Measurements from ENCODE around the gene LRFN2.

The LRFN2 gene

GRCh38 chr6:40543776-40544175, 43.4 kb downstream of the LRFN2 start:
- no peak for DNase-seq (ENCODE audit: low spot score)

- no peak for DNase-seq (ENCODE audit: low spot score)
Measured at GRCh38 chr6:40543146-40543545, 44.0 kb downstream of the LRFN2 start.

GRCh38 chr6:40542175-40542764, 44.9 kb downstream of the LRFN2 start:
- DNase-seq (ENCODE audit: low spot score) = no peak

DNA sequence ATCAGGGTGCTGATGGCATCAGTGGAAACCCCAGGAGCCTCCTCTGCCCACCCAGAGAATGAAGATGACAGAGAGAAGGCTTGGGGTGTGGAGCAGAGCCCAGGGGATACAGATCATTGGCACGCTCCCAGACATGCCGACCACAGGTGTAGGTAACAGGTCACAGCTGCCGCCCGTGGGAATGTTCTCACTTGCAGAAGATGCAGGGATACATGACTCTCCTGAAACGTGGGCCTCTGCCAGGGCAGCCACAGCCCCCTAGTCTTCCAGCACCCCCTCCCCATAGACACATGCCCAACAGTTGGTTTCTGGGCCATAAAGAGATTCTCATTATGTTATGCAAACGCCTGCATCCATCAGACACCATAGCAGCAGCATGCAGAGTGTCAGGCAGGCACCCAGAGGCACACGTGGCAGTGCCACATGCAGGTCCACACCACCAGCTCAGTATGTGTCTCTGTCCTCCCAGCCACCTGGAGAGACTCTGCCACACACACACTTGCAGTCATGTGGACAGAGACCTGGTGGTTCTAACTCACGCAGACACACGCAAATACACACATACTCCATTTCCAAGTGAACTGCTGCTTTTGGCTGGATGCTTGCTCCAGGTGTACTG, 45.5 kb downstream of the LRFN2 start:
- no peak for DNase-seq (ENCODE audit: low spot score)

DNA sequence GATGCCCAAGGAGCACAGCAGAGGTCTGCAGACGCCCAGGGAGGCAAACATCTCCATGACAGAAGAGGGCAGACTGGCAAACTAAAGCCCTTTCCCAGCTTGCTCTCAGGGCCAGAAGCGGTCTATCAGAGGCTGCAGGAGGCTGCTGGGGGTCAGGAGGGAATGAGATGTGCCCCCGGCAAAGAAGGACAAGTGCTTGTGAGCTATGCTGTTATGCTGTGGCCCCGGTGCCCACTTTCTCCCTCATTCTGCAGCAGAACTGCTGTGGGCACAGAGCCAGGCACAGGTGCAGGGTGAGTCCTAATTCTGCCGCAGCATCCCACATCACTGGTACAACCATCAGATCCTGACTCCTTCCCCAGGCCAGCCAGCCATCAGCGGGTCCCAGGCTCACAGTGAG, 46.4 kb downstream of the LRFN2 start:
- DNase-seq (ENCODE audit: low spot score) = no peak

DNA sequence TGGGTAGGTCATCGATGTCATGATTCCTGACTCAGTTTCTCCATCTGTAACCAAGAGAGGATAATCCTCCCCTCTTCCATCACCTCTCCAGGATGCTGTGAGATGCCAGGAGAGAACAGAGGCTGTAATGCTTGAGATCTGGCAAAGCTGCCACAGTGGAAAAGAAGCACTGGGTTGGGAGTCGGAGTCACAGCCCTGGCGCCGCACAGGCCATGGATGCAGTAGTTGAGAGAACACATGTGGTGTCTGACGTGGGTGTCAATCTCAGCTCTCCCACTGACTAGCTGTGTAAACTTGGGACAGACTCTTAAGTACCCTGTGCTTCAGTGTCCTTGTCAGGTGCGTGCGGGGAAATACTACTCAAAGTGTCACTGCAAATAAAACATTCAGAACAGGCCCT, 47.3 kb downstream of the LRFN2 start:
- DNase-seq (ENCODE audit: low spot score) = no peak

GRCh38 chr6:40538556-40538955, 48.6 kb downstream of the LRFN2 start:
- no peak for DNase-seq (ENCODE audit: low spot score)

GRCh38 chr6:40537446-40537845, 49.7 kb downstream of the LRFN2 start:
- DNase-seq (ENCODE audit: low spot score) = no peak

- DNase-seq (ENCODE audit: low spot score) = no peak
Measured at GRCh38 chr6:40536442-40536841, 50.7 kb downstream of the LRFN2 start.

- DNase-seq (ENCODE audit: low spot score) = no peak
Measured at GRCh38 chr6:40535819-40536380, 51.3 kb downstream of the LRFN2 start.

GRCh38 chr6:40535110-40535818, 51.9 kb downstream of the LRFN2 start:
- no peak for DNase-seq (ENCODE audit: low spot score)

DNA sequence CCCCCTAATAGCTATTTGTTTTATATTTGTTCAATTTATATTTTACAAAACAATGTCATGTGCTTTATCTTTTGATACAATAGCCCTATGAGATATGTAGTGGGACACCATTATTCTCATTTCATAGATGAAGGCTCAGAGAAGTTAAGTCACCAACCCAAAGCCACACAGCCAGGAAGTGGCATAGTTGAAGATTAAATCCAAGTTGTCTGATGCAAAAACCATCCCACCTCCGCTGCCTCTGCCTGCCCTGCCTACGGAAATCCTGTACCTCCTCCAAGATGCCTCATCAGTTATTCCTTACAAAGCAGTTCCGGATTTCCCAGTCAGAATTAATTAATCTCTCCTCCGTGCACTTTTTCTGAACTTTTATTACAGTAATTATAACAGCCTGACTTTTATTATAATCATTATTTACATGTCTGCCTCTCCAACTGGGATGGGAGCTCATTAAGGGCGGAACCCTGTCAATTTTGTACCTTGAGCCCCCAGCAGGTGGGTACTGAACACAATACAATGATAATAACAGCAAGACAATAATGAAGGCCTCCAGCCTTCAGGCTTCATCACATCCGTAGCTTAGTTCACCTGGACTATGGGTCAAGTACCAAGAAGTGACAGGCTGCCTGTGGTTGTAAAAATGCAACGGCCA, 54.7 kb downstream of the LRFN2 start:
- DNase-seq (ENCODE audit: low spot score) = no peak

DNA sequence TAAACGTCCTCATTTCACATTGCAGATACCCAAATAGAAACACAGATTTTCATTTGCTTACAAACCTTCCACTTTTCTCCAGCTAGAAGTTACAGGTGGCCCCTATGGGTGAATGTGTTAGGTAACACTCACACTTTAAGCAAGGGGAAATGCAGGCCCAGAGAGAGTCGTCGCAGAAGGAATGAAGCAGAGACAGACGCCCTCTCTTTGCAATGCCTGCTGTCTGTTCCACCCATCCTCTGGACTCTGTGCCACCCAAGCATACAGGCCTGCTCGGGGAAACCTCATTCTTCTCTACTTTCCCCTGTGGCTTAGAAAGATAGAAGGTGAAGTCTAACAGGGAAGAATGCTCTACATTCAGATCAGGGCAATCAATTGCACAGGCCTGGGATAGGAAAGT, 57.2 kb downstream of the LRFN2 start:
- DNase-seq (ENCODE audit: low spot score) = no peak

GRCh38 chr6:40529040-40529439, 58.1 kb downstream of the LRFN2 start:
- no peak for DNase-seq (ENCODE audit: low spot score)

DNA sequence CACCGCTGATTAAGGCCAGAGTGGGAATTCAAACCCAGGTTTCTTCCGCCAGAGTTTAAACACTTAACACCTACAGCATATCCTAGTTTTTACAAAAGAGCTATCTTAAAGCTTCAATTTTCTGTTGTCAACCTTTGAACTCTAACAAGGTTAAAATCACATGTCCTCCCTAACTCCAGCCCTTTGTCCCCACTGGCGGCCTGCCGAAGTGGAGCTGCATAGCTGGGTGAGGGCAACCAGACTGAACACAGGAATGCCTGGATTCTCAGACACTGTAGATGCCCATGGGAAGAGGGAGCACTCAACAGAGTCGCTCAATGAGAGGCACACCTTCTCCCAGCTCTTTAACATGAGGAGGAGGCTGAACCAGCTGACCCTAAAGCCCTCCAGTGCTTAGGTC, 59.1 kb downstream of the LRFN2 start:
- DNase-seq (ENCODE audit: low spot score) = no peak

DNA sequence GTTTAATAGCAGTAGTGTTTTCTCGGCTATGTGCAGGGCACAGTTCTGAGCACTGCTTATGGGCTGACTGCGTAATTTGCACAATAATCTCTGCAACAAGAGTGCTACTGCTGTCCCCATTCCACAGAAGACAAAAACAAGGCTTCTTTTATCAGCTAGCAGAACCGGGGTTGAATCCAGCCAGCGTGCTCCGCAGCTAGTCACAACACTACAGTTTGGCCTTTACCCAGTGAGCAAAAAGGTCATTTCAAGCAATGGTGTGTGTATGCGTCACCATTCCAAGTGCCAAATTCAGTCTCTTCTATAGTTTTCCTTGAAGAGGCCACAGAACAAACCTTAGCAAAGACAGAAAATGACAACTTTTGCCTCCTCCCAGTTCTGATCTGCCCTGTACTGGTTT, 61.1 kb downstream of the LRFN2 start:
- no peak for DNase-seq (ENCODE audit: low spot score)

DNA sequence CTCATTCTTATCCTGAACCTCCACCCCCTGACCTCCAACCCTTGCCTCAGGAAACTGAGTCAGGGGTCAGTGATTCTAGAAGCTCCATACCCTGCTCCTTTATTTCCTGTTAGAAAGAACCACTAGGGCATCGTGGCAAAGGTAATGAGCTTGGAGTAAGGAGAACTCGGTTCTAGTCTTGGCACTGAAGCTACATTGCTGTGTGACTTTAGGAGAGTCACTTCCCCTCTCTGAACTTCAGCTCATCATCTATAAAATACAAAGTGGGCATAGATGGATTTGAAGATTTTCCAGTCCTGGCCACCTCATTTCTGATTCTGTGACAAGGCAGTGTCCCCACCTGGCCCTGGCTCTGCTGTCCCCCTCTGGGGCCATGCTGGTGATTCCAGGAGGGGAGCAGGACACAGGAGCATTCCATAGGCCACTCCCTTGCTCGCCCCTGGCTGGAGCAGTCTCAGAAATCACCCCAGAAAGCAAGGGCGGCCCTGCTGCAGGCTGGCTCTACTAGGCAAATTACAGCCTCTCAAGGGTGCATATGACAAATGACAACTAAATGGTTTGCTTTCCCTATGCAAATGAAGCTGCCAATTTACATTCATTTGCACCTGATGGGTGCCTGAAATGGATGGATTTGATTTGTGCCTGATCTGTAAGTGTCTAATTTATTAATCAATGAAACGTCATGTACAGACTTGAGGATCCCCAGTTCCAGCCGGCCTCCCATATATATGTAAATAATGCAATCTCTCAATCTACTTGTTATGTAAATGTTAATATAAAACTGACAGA, 62.2 kb downstream of the LRFN2 start:
- DNase-seq (ENCODE audit: low spot score) = no peak

DNA sequence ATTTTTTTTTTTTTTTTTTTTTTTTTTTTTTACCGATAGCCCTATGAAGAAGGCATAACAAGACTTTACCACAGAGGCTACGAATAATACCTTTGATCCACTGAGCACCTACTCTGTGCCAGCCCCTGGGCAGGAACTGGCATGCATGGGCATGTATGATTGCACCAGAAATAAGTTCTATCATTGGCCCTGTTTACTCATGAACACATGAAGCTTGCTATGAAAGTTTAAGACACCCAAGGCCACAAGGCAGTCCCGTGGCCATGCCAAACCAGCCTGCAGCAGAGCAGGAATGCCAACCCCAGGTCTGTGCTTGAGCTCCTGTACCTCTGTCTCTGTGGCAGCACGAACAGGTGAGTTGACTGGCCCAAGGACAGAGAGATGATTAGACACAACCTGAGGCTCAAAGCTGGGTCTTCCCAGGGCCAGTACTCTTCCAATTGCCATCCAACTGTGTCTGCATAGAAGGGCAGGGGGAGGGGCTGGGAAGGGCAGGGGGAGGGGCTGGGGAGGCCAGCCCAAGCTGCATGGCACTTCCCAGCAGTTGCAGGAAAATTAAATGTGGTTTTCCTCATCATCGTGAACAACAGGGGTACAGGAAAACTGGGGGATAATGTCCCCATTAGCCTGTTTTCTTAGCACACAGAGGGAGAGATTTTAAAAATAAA, 63.5 kb downstream of the LRFN2 start:
- DNase-seq (ENCODE audit: low spot score) = no peak

- DNase-seq (ENCODE audit: low spot score) = no peak
Measured at GRCh38 chr6:40521496-40521895, 65.7 kb downstream of the LRFN2 start.

DNA sequence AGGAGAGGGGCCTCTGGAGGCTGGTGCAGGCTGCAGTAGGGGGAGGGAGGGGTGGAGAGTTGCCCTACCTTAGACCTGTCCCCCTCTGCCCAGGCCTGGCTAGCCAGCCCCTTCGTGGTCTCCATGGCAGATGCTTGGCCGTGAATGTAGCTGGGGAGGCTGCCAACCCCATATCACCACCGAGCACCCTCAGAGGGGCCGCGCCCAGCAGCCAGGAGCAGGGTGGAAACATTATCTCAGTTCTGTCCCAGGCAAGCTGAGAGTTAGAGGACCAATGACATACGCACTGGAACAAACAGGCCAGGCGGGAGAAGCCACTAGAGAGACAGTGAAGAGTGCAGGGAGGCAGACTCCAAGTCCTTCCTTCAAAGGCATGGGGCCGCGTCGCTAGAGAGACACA, 66.5 kb downstream of the LRFN2 start:
- no peak for DNase-seq (ENCODE audit: low spot score)

DNA sequence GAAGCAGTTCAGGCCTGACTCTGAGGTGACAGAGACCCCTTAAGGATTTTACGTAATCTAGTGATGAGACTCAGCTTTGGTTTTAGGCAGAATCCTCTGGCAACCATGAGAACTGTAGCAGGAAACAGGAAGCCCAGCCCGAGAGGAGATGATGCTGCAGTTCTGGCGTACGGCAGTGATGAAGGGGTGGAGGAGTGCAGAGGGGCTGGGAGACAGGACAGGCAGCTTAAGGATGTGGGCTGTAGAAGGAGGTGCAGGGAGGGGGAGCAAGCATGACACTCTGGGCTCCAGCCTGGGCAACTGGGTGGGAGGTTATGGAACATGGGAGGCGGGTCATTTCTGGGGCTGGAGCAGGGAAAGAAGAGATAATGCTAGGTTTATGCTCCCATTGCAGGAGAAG, 67.1 kb downstream of the LRFN2 start:
- no peak for DNase-seq (ENCODE audit: low spot score)

Data from Ammon's horn (tissue), 1 donor.